ENCODE results near the gene DDR2.
"Not testable (repeated sequence)": the region's sequence is repeated elsewhere in the genome, so short reads cannot be mapped to it uniquely, and the experiment has no call there.

Gene DDR2

DNA sequence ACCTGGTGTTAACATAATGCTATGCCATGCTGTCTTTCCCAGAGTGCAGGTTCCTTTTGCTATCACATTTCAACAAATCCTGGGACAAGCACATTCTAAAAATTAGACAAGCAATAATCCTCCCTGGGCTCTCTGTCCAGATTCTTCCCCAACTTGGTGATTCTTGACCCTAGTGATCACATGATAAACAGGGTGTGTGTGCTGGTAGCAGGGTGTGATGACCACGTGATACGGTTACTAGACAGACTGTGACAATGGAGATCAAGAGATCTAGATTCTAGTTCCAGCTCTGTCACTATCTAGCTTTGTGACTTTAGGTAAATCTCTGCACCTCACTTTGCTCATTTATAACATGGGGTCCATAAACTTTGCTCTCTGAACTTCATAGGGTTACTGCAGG is 96.3 kb downstream of the DDR2 start:
- TF ChIP-seq, protein P1, sequence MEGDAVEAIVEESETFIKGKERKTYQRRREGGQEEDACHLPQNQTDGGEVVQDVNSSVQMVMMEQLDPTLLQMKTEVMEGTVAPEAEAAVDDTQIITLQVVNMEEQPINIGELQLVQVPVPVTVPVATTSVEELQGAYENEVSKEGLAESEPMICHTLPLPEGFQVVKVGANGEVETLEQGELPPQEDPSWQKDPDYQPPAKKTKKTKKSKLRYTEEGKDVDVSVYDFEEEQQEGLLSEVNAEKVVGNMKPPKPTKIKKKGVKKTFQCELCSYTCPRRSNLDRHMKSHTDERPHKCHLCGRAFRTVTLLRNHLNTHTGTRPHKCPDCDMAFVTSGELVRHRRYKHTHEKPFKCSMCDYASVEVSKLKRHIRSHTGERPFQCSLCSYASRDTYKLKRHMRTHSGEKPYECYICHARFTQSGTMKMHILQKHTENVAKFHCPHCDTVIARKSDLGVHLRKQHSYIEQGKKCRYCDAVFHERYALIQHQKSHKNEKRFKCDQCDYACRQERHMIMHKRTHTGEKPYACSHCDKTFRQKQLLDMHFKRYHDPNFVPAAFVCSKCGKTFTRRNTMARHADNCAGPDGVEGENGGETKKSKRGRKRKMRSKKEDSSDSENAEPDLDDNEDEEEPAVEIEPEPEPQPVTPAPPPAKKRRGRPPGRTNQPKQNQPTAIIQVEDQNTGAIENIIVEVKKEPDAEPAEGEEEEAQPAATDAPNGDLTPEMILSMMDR (IDR thresholded peaks at IDR 0.05): no peak
- Histone ChIP-seq H3K27ac (no peak overlapping the region), H3K4me3 (ENCODE audit: low read depth in 1 of 2, low read length in 1 of 2) (no peak overlapping the region), H3K36me3 (no peaks in the 10 kb centered on the region), H3K9me3 (no peaks in the 10 kb centered on the region), H3K4me1 (ENCODE audit: control insufficient read depth in 1 of 2, insufficient read depth in 1 of 2, low read depth in 1 of 2, low read length in 1 of 2) (no peaks in the 10 kb centered on the region), H3K27me3 (no peaks in the 10 kb centered on the region)

DNA sequence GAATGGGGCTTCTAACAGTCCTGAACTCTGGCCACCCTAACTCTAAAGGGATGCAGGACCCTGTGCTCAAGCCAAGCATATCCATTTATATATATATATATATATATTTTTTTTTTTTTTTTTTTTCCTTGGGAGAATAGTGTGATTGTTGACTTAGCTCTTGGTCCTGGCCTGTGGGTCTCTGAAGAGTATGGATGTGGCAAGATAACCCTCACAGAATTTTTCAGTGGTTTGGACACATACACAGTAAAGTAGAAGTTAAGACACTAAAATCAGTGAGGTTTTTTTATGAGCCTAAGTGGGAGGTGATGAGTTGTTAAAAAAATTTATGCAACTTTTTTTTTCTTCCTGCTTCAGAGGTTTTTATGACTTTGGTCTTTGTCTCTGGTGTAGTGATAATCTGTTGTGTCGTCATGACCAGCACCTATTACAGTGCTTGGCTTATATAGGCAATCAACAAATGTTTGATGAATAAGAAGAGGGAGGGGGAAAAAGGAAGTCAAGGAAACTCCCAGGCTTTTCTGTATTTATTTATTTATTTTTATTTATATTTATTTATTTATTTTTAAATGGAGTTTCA is 97.0 kb downstream of the DDR2 start:
- H3K36me3 ChIP-seq; H3K9me3 ChIP-seq; H3K4me3 ChIP-seq (ENCODE audit: low read depth in 1 of 2, low read length in 1 of 2); H3K27ac ChIP-seq; H3K27me3 ChIP-seq; H3K4me1 ChIP-seq (ENCODE audit: control insufficient read depth in 1 of 2, insufficient read depth in 1 of 2, low read depth in 1 of 2, low read length in 1 of 2): not testable (repeated sequence)

DNA sequence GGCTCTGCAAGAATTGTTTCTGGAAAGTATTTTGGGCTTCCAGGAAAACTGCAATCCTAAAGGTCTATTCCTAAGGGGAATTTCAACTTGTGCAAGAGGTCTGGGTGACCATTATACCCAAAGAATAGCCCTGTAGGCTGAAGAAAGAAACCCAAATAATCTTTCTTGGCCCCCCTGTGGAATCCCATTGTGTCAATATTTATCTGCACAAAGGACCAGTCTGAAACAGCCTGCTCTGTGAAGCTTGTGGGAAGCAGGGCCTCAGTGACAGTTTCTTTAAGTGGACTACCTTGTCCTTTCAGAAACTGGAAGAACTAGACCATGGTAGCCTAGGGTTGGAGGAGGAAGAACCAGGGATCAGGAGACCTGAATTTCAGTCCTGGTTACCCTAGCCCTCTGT is 99.8 kb downstream of the DDR2 start:
- TF ChIP-seq, protein P1 (IDR thresholded peaks at IDR 0.05): no peak
- Histone ChIP-seq H3K9me3 (no peaks in the 10 kb centered on the region), H3K4me1 (ENCODE audit: control insufficient read depth in 1 of 2, insufficient read depth in 1 of 2, low read depth in 1 of 2, low read length in 1 of 2) (no peaks in the 10 kb centered on the region), H3K27me3 (no peaks in the 10 kb centered on the region), H3K4me3 (ENCODE audit: low read depth in 1 of 2, low read length in 1 of 2) (no peak overlapping the region), H3K36me3 (no peaks in the 10 kb centered on the region), H3K27ac (no peak overlapping the region)

DNA sequence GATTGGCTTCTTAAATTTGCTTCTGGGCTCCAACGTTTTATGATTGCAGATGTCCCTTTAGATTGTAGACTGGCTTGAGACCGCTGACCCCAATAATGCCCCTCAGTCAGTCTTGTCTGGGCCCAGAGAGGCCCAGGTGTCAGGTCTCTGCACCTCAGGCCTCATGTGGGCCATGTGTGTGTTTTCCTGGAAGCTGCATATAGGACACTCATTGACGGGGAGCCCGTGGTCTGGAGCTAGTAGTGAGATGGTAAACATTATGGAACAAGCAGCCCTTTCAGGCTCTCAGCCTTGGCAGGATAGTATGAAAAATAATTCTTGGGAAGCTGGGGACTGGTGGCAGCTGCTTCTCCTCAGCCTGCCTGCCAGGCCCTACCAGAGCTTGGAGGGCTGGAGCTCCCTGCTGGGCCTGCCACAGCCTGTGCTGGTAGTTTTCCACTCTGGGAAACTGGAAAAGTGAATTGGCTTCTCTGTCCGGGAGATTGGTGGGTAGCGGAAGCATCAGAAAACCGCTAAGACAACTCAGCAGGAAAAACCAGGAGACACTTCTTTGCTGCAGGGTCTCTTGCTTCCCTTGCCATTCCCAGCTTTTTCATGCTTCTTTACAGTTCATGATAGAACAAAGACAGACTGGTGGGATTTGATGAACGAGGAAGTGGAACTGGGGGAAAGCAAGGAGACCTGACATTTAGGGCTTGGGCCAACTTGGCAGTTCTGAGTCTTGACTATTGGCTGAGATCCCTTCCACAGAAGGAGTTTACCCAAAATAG is 100.5 kb downstream of the DDR2 start:
- Histone ChIP-seq H3K27me3 (no peaks in the 10 kb centered on the region), H3K36me3 (no peaks in the 10 kb centered on the region), H3K9me3 (no peaks in the 10 kb centered on the region), H3K27ac (no peak overlapping the region), H3K4me1 (ENCODE audit: control insufficient read depth in 1 of 2, insufficient read depth in 1 of 2, low read depth in 1 of 2, low read length in 1 of 2) (no peaks in the 10 kb centered on the region), H3K4me3 (ENCODE audit: low read depth in 1 of 2, low read length in 1 of 2) (no peak overlapping the region)
- TF ChIP-seq, protein P1 (IDR thresholded peaks at IDR 0.05): no peak

DNA sequence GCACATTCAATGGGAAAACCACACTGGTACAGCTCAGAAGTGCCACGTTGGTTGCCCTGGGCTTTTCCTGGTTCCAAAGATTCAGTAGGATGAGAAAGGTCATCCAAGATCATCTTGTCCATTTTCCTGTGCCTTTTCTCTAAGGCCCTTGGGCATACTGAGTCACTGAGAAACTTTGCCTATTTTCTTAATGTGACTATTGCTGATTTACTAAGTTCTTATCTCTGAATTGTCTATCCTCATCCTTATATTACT is 101.0 kb downstream of the DDR2 start:
- Histone ChIP-seq H3K4me1 (ENCODE audit: control insufficient read depth in 1 of 2, insufficient read depth in 1 of 2, low read depth in 1 of 2, low read length in 1 of 2) (no peaks in the 10 kb centered on the region), H3K36me3 (no peaks in the 10 kb centered on the region), H3K27me3 (no peaks in the 10 kb centered on the region), H3K27ac (no peak overlapping the region), H3K4me3 (ENCODE audit: low read depth in 1 of 2, low read length in 1 of 2) (no peak overlapping the region), H3K9me3 (no peaks in the 10 kb centered on the region)
- TF ChIP-seq, protein P1 (IDR thresholded peaks at IDR 0.05): no peak

DNA sequence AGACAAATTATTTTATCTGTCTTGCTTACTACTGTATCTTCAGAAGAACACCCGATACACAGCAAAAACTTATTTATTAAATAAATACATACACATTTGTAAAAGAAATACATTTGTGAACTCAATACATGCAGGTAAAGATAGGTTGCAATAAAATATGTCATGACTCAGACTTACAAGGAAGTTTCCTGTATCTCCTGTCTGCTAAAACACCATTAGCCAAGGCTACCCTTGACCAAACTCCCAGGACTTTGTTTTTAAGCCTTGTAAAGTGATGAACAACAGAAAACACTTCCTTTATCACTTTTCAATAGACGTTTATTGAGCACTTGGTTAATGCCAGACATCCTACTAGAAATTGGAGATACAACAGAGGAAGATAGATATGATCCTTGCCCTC is 101.8 kb downstream of the DDR2 start:
- Histone ChIP-seq H3K27me3 (no peaks in the 10 kb centered on the region), H3K36me3 (no peaks in the 10 kb centered on the region), H3K4me3 (ENCODE audit: low read depth in 1 of 2, low read length in 1 of 2) (no peak overlapping the region), H3K4me1 (ENCODE audit: control insufficient read depth in 1 of 2, insufficient read depth in 1 of 2, low read depth in 1 of 2, low read length in 1 of 2) (no peaks in the 10 kb centered on the region), H3K9me3 (no peaks in the 10 kb centered on the region), H3K27ac (no peak overlapping the region)
- TF ChIP-seq, protein P1 (IDR thresholded peaks at IDR 0.05): no peak

Measured in neutrophil (primary cell).